GM18508 (cell line): ENCODE results near the gene ABLIM1.

Experiments used
- ATAC-seq: cut with Tn5 transposase; IDR thresholded peaks from one replicate; pipeline ENCODE4 v1.9.1; 2021; ENCODE audit warnings: moderate number of reproducible peaks; ENCODE audit not compliant: insufficient read depth, unreplicated experiment

ABLIM1 gene

GRCh38 chr10:114593816-114594468 lies 64.1 kb downstream of the ABLIM1 start:
- no peak for ATAC-seq

- ATAC-seq: no peak
These were observed 64.8 kb downstream of the ABLIM1 start for GRCh38 chr10:114593240-114593792.

DNA sequence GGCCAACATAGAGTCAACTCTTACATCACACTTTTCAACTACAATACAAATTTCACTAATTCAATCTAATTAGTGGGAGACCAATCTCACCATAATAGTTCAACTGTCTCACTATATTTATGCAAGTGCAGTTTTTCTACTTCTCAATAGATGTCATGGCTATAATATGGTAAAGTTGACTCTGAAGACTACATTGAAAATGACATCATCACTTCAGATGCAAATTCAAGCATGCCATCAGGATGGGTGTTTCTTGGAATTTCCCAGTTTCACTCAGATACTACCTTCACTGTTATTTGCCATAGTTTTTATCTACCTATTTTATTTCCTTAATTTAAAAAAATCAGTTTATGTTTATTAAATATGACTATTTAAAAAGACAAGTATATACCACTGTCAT lies 67.1 kb downstream of the ABLIM1 start:
- ATAC-seq: no peak

GRCh38 chr10:114584419-114584818 lies 73.7 kb downstream of the ABLIM1 start:
- ATAC-seq: no peak

- ATAC-seq: no peak
These were observed 77.0 kb downstream of the ABLIM1 start for GRCh38 chr10:114581071-114581470.

DNA sequence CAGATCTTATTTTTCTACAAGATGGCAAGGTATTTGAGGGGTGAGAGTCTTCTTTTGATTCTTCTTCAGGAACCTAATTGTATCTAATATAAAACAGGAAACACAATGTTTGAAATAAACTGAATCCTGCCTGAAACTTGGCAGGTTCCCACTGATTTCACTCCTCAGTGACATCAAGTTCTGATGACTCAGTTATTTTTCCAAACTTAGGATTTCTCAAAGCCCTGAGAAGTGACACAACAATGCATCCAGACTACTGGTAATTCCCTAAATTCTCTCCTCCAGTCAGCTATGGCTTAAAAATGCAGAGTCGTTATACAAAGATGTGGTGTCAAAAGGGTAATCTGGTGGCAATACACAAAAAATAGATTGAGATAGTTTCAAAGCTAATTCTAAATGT lies 80.9 kb downstream of the ABLIM1 start:
- ATAC-seq: no peak

DNA sequence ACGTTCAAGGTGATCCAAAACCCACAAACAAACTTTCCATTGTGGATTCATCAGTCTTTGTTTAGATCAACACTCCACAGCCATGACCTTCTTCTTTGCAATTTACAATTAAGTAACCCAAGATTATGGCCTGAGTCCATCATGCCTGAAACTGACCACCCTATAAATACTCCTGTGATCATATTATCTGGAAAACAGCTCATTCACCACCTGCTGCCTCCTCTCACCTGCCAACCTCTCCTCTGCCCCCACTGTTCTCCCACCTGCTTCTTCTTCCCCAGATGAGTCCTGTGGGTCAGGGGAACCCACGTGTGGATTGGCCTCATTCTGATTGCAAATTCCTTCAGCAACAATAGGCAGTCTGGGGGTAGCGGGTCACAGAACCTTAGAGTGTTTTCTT lies 81.4 kb downstream of the ABLIM1 start:
- no peak for ATAC-seq

DNA sequence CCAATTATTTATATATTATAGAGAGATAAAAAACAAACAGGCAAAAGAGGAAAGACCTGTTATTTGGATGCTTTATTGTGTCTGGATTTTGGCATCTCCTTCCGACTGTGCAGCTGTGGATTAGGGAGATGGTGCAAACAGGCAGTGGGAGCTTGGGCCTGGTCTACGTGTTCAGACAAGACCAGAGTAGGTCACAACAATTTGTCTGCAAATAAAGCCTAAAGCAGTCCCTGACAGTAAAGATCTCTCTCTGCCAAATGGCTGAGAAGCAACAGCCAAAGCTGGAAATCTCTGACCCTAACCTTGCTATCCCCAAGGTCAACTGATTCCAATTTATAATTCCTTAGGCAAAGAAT lies 82.0 kb downstream of the ABLIM1 start:
- ATAC-seq: no peak

- no peak for ATAC-seq
These were observed 82.5 kb downstream of the ABLIM1 start for GRCh38 chr10:114575417-114576131.

GRCh38 chr10:114573330-114574045 lies 84.6 kb downstream of the ABLIM1 start:
- no peak for ATAC-seq

DNA sequence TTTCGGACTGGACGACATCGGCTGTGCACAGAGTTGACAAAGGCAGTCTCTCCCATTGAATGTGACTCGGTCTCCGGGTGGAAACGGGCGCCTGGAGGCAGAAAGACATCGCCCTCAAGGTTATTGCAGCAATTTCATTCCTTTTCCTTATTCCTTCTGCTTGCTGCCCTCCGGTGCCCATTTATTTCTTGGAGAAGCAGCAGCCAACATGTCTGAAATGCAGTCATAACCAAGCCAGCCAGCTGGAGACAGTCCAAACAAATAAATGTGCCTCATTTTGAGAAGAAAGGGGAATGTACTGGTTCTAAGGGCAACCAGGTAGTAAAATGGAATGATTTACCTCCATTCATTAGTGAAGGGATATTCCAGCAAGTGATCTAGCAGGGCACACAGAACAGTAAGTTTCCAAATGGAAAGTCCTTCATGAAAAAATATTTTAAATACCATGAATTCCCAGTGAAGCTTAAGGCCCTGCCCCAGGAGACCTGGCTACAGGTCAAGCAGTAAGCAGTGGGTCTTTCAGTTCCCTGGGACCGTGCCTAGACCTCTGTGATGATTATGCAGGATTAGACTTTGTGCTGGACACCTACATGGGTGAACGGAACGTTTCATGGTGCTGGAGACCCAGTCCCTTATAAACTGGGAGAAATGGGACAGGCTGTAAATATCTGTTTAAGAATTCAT lies 86.6 kb downstream of the ABLIM1 start:
- no peak for ATAC-seq

- no peak for ATAC-seq
These were observed 92.0 kb downstream of the ABLIM1 start for GRCh38 chr10:114566064-114566463.

GRCh38 chr10:114565066-114565465 lies 93.0 kb downstream of the ABLIM1 start:
- ATAC-seq: no peak

GRCh38 chr10:114561008-114561523 lies 97.0 kb downstream of the ABLIM1 start:
- peak; percentile 90 for ATAC-seq

DNA sequence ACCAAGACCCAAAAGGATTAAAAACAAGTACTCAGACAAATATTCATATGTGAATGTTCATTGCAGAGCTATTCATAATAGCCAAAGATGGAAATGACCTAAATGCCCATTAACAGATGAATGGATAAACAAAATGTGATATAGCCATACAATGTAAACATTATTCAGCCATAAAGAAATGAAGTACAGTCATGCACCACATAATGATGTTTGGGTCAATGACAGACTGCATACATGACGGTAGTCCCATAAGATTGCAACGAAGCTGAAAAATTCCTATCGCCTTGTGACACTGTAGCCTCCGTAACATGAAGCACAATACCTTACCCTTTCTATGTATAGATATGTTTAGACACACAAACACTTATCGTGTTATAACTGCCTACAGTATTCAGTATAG lies 97.9 kb downstream of the ABLIM1 start:
- no peak for ATAC-seq

DNA sequence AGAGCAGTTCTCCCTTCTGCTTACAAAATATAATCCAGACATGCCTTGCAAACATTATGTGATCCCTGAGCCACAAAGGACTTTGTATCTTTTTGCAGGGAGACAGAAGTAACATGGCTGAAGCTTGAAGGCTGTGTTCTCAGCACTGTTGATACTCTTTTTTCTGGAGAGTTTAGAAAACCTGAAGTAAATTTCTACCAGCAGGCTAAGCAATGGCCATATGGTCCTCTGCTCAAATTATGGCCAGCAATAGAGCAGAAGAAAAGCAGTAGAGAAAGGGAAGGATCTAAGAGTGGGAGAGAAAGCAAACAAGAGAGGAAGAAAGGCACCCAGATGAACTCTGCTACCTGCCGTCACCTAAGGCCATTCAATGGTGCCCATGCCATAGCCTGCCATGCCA lies 98.4 kb downstream of the ABLIM1 start:
- no peak for ATAC-seq

DNA sequence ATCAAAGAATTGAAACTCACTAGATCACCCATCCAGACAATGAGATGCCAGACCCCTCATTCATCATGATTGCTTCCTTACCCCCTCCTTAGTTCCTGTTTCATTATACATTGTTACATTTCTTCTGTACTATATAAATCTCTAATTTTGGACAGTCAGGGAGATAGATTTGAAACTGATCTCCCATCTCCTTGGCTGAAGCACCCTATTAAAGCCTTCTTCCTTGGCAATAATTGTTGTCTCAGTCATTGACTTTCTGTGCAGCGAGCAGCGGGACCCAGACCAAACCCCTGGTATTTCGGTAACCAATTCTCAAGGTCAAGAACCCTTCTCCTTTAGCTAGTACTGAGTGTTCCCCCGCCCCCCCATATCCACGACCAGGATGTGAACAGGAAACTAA lies 100.2 kb downstream of the ABLIM1 start:
- no peak for ATAC-seq

- no peak for ATAC-seq
These were observed 101.6 kb downstream of the ABLIM1 start for GRCh38 chr10:114556236-114557122.

DNA sequence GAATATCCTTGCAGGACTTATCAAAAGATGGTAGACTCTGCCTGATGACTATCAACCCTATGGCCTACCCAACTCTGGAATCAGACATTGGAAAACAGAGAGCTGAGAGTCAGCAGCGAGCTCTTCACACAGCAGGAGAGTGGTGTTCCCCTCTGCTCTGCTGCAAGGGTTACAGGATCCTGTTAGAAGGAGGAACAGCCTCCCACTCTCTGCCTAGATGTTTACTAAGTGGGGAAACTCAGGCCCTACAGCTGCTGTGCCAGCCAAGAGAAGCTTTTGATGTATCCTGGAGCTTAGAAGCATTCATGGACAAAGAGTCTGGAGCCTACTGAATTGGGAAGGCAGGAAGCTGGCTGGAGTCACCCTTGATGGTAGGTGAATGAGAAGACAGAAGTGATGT lies 104.6 kb downstream of the ABLIM1 start:
- no peak for ATAC-seq

- no peak for ATAC-seq
These were observed 106.0 kb downstream of the ABLIM1 start for GRCh38 chr10:114552050-114552449.
